K562 (cell line): ENCODE measurements around the gene MCCC2. TPM values are rescaled to one million over a fixed set of nuclear protein-coding genes. Genes with fewer than 3 reads are reported as not detected.

ENCODE experiments used
- ATAC-seq: fragments of 200-7000 bp; cut with Tn5 transposase; 3 replicates; pipeline ENCODE4 v1.9.1; 2020; ENCODE audit warnings: moderate library complexity
- BruUV-seq: library from RNA; stranded (reverse); fragments of 400-500 nt; replicated peaks from 2 replicates; lab custom pipeline; 2021; lab: Mats Ljungman, UMichigan
- CTCF ChIA-PET: fragments of 300-600 bp; formaldehyde crosslinking; extraction: SDS; loops from one replicate; lab custom pipeline; 2021; ENCODE audit warnings: low intra/inter-chr PET ratio; lab: Yijun Ruan, JAX
- POLR2A ChIA-PET: fragments of 300-600, 350-650 bp; sonication (Branson Sonifier 250); formaldehyde crosslinking; extraction: SDS; loops from one replicate; lab custom pipeline; 2021; ENCODE audit warnings: antibody characterized with exemption, inconsistent platforms; lab: Yijun Ruan, JAX
- DNase-seq, 4 experiments: peaks; one replicate each; pipeline versions ENCODE4 v3.0.0 to v3.0.0-alpha.2; 2011 to 2018; ENCODE audit warnings: low spot score in 3 of 4, mixed read lengths in 3 of 4; ENCODE audit errors: extremely low read depth in 1 of 4
- FAIRE-seq: peaks from 2 replicates; lab custom pipeline; 2011; peaks lifted over from hg19 to GRCh38; lab: Jason Lieb, UNC
- H2AFZ ChIP-seq: 2 replicates; pipeline ENCODE4 v1.6.0; 2011; ENCODE audit warnings: low read depth, low read length, control low read depth, inconsistent platforms
- H3K27ac ChIP-seq: fragments of 200-600 bp; 3 replicates; pipeline ENCODE4 v1.8.0; 2011; ENCODE audit warnings: low read depth, mild to moderate bottlenecking, control low read depth, inconsistent platforms, low read length, moderate library complexity, mixed read lengths; ENCODE audit errors: extremely low read depth
- H3K27me3 ChIP-seq, 2 experiments: fragments of 300-600 bp in 1 of 2; 2 replicates in 1 of 2; 3 replicates in 1 of 2; pipeline versions ENCODE4 v1.6.0 to v1.8.0; 2011; ENCODE audit warnings: inconsistent platforms in 2 of 2, low read length in 2 of 2, mild to moderate bottlenecking in 1 of 2, mixed read lengths in 1 of 2, moderate library complexity in 1 of 2; ENCODE audit not compliant: control insufficient read depth in 2 of 2, insufficient read depth in 2 of 2
- H3K36me3 ChIP-seq: fragments of 300-600 bp; 3 replicates; pipeline ENCODE4 v1.8.0; 2011; ENCODE audit warnings: mild to moderate bottlenecking, low read length, inconsistent platforms; ENCODE audit not compliant: control insufficient read depth, insufficient read depth
- H3K4me1 ChIP-seq, 2 experiments: fragments of 200-600 bp in 1 of 2; replicated peaks in 1 of 2; 2 replicates in 1 of 2; 3 replicates in 1 of 2; pipeline versions ENCODE4 v1.5.1 to v1.8.0; 2011; ENCODE audit warnings: inconsistent platforms in 2 of 2, low read length in 2 of 2, mild to moderate bottlenecking in 1 of 2, mixed read lengths in 1 of 2, moderate library complexity in 1 of 2; ENCODE audit not compliant: control insufficient read depth in 2 of 2, insufficient read depth in 2 of 2
- H3K4me2 ChIP-seq: 2 replicates; pipeline ENCODE4 v1.6.1; 2011; ENCODE audit warnings: low read length, control low read depth, inconsistent platforms, mixed read lengths; ENCODE audit not compliant: insufficient read depth
- H3K4me3 ChIP-seq: fragments of 200-600 bp; sonication (generic), shearing (Covaris generic); 2 replicates; pipeline ENCODE4 v1.5.1; 2016; ENCODE audit warnings: control low read depth, inconsistent platforms
- H3K79me2 ChIP-seq: fragments of 200-600 bp; 3 replicates; pipeline ENCODE4 v1.8.0; 2011; ENCODE audit warnings: low read length, inconsistent platforms; ENCODE audit not compliant: control insufficient read depth, insufficient read depth
- H3K9ac ChIP-seq, 2 experiments: 2 replicates each; pipeline versions ENCODE4 v1.6.0 to v1.6.1; 2011; ENCODE audit warnings: low read depth in 2 of 2, low read length in 2 of 2, control low read depth in 1 of 2, inconsistent platforms in 1 of 2, mild to moderate bottlenecking in 1 of 2, mixed read lengths in 1 of 2; ENCODE audit not compliant: insufficient read depth in 1 of 2
- H3K9me1 ChIP-seq: one replicate; pipeline ENCODE4 v1.6.0; 2011; ENCODE audit warnings: inconsistent platforms, mild to moderate bottlenecking, low read length, moderate library complexity; ENCODE audit not compliant: control insufficient read depth, insufficient read depth
- H3K9me3 ChIP-seq: replicated peaks from 2 replicates; pipeline ENCODE4 v1.5.1; 2011; ENCODE audit warnings: low read depth, low read length, inconsistent platforms; ENCODE audit not compliant: control insufficient read depth, insufficient read depth
- H4K20me1 ChIP-seq: replicated peaks from 2 replicates; pipeline ENCODE4 v1.6.1; 2011; ENCODE audit warnings: low read length, inconsistent platforms, mixed read lengths; ENCODE audit not compliant: control insufficient read depth, insufficient read depth
- CTCF ChIP-seq, 3 experiments: IDR thresholded peaks in 2 of 3; conservative IDR thresholded peaks in 1 of 3; 2 replicates each; pipeline ENCODE4 v1.5.1; 2011 to 2012; ENCODE audit warnings: low read length in 3 of 3, mild to moderate bottlenecking in 3 of 3, control low read depth in 2 of 3, improper control_type of control experiment in 1 of 3, inconsistent platforms in 1 of 3, low read depth in 1 of 3, mixed read lengths in 1 of 3, moderate library complexity in 1 of 3; ENCODE audit not compliant: insufficient read depth in 2 of 3
- FOSL1 ChIP-seq: fragments of 200-800 bp; sonication (Bioruptor generic); conservative IDR thresholded peaks from 2 replicates; pipeline ENCODE4 v1.6.1; 2016; ENCODE audit warnings: missing genetic modification characterization, missing compliant biosample characterization
- MIER1 ChIP-seq: fragments of 450-650 bp; IDR thresholded peaks from 2 replicates; pipeline ENCODE4 v1.6.1; 2016; ENCODE audit warnings: antibody characterized with exemption, mild to moderate bottlenecking, low read depth
- NFIC ChIP-seq: fragments of 450-650 bp; IDR thresholded peaks from 2 replicates; pipeline ENCODE4 v1.6.1; 2017; ENCODE audit warnings: mild to moderate bottlenecking, inconsistent platforms
- RAD21 ChIP-seq, 2 experiments: fragments of 250-450 bp in 1 of 2; fragments of 450-650 bp in 1 of 2; sonication (Bioruptor Pico) in 1 of 2; formaldehyde crosslinking in 1 of 2; IDR thresholded peaks in 1 of 2; conservative IDR thresholded peaks in 1 of 2; 2 replicates each; pipeline versions ENCODE4 v1.4.0 to v1.8.0; 2020 to 2022; ENCODE audit warnings: mild to moderate bottlenecking in 2 of 2, moderate library complexity in 1 of 2
- ZBTB40 ChIP-seq, 2 experiments: fragments of 450-650 bp in 1 of 2; sonication (generic) in 1 of 2; formaldehyde crosslinking in 1 of 2; IDR thresholded peaks; 2 replicates each; pipeline versions ENCODE4 v1.7.1 to v1.9.0; 2016 to 2022; ENCODE audit warnings: inconsistent platforms in 1 of 2, mild to moderate bottlenecking in 1 of 2, missing genetic modification reagents in 1 of 2
- WGBS: fragments of 100-300 bp; shearing (Covaris generic); methylation state at CpG from one replicate; pipeline ENCODE4 v1.1.6; 2016; ENCODE audit warnings: low coverage, mixed read lengths; ENCODE audit not compliant: insufficient coverage; ENCODE audit errors: missing lambda C conversion rate; 5-methylcytosine and 5-hydroxymethylcytosine counted together
- in situ Hi-C: fragments of 300-500 bp; cut with MboI; formaldehyde crosslinking; loops from 4 replicates; pipeline ENCODE4 v1.15.0; 2018; ENCODE audit warnings: inconsistent platforms, mixed read lengths
- intact Hi-C: fragments of 100-400 bp; cut with micrococcal nuclease; formaldehyde crosslinking; loops from 2 replicates; pipeline ENCODE4 v1.14.2; 2022
- polyA plus RNA-seq, 8 experiments: library from polyadenylated mRNA; depleted of rRNA in 4 of 8; stranded (reverse) in 5 of 8; unstranded in 3 of 8; fragments of >200 nt; fragmentation: Nextera tagmentation in 2 of 8; fragmentation: Illumina TruSeq in 1 of 8; extraction: Ambion mirVana in 2 of 8; extraction: Trizol in 1 of 8; gene quantifications; 2 replicates each; pipeline versions ENCODE4 v1.2.1 to v1.2.3, GENCODE V29; 2011 to 2014; ENCODE audit warnings: inconsistent platforms in 1 of 8, missing spikeins in 1 of 8
- total RNA-seq, 7 experiments: library from RNA; depleted of rRNA in 6 of 7; stranded (reverse); fragments of >200 nt in 6 of 7; fragmentation: Illumina TruSeq in 2 of 7; extraction: Trizol in 2 of 7; gene quantifications; 2 replicates each; pipeline versions ENCODE4 v1.2.1 to v1.2.3, GENCODE V29; 2011 to 2021; ENCODE audit warnings: low replicate concordance in 1 of 7

Gene MCCC2
- total and polyA plus RNA-seq, 9 of the 15 experiments (the other 6 are each of a cell fraction or from before 2014, with no cell fraction given) = 17.1 to 77.9 (median 52.5) TPM

GRCh38 chr5:71601222-71602026 lies 14.3 kb downstream of the MCCC2 start:
- peaks cover 61% of the 10 kb centered on the region for H3K36me3 ChIP-seq
- H3K4me1 ChIP-seq = no peaks in the 10 kb centered on the region
- 0 out of 2 replicates have a peak, but pooled peaks cover 1% of the 10 kb centered on the region for H3K9me3 ChIP-seq
- FAIRE-seq (peak; percentile 89), ATAC-seq (peak; percentile 100), DNase-seq (peak; percentile 66 to 76 (median 72))
- 60% methylated on average over 6 of the region's 6 CpGs for WGBS
- H4K20me1 ChIP-seq = no peaks in the 10 kb centered on the region
- no peak overlapping the region for H3K27ac ChIP-seq
- H3K9me1 ChIP-seq = no peaks in the 10 kb centered on the region
- in situ Hi-C loops (no loop called here), intact Hi-C loops (no loop called here)
- no peaks in the 10 kb centered on the region for H3K27me3 ChIP-seq
- ChIA-PET POLR2A (interaction anchor here (1.0 to 2.1 kb wide), 5 partner anchors 9 to 14 kb away, joined by 3 to 10 read pairs (median 4); partner anchors contain the start of gene MCCC2), CTCF (no interaction called here)
- H3K4me3 ChIP-seq = no peak overlapping the region
- no peak overlapping the region for H3K9ac ChIP-seq
- no TSS peak for BruUV-seq
- H3K79me2 ChIP-seq = no peaks in the 10 kb centered on the region
- 0 out of 2 replicates have a peak overlapping the region, but pooled peaks have one; percentile 14 for H2AFZ ChIP-seq
- TF ChIP-seq MIER1 (no peak), FOSL1 (peak; percentile 49; the same call in 1 of the 2 replicates), ZBTB40 (IDR thresholded peaks at IDR 0.05) (no peak), ZBTB40 (CRISPR knock-in tag; IDR thresholded peaks at IDR 0.05) (no peak), CTCF (IDR thresholded peaks at IDR 0.05 in 2 of 3, conservative IDR thresholded peaks at IDR 0.05 in 1 of 3; ENCODE audit: insufficient read depth in 2 of 3, low read depth in 1 of 3, low read length in 3 of 3) (peak; percentile 66 to 76 (median 71)), NFIC (peak; percentile 55), RAD21 (CRISPR knock-in tag; conservative IDR thresholded peaks at IDR 0.05 in 1 of 2, IDR thresholded peaks at IDR 0.05 in 1 of 2) (peak in 1 of 2 experiments; percentile 47; a peak in 2 of 4 replicates)
- H3K4me2 ChIP-seq = no peak overlapping the region
